Prostate gland (tissue), 2 donors: Measurements from ENCODE around the gene CFD. TPM values are rescaled to one million over a fixed set of nuclear protein-coding genes. Genes with fewer than 3 reads are reported as not detected.

Experiments
- DNase-seq: peaks from one replicate; pipeline ENCODE4 v3.0.0-alpha.2; 2019; ENCODE audit warnings: low spot score
- H3K27ac ChIP-seq, 2 donors: fragments of 200-600 bp; sonication (generic); 2 replicates each; pipeline ENCODE4 v1.5.1; 2017 to 2019
- H3K27me3 ChIP-seq: fragments of 200-600 bp; sonication (generic); replicated peaks from 2 replicates; pipeline ENCODE4 v1.5.1; 2019; ENCODE audit not compliant: insufficient read depth
- H3K36me3 ChIP-seq, 2 donors: fragments of 200-600 bp; sonication (generic); 1 replicate in 1 of 2; 2 replicates in 1 of 2; pipeline versions ENCODE4 v1.5.1 to v1.8.1; 2017 to 2019
- H3K4me1 ChIP-seq: fragments of 200-600 bp; sonication (generic); replicated peaks from 2 replicates; pipeline ENCODE4 v1.5.1; 2019
- H3K4me3 ChIP-seq, 2 donors: fragments of 200-600 bp; sonication (generic); 2 replicates each; pipeline ENCODE4 v1.5.1; 2017 to 2019
- H3K9me3 ChIP-seq: fragments of 200-600 bp; sonication (generic); 2 replicates; pipeline ENCODE4 v1.5.1; 2017
- POLR2A ChIP-seq: fragments of 450-650 bp; IDR thresholded peaks from one replicate; pipeline ENCODE4 v1.6.1; 2016; ENCODE audit warnings: antibody characterized with exemption, mild to moderate bottlenecking
- POLR2AphosphoS5 ChIP-seq: sonication (generic); formaldehyde crosslinking; IDR thresholded peaks from one replicate; pipeline ENCODE4 v1.6.1; 2017; ENCODE audit warnings: antibody characterized with exemption
- WGBS: methylation state at CpG from one replicate; pipeline ENCODE4 v1.1.5; 2018; 5-methylcytosine and 5-hydroxymethylcytosine counted together
- intact Hi-C: fragments of 100-400 bp; cut with DNase I; formaldehyde crosslinking; loops from one replicate; pipeline ENCODE4 v1.14.2; 2022
- total RNA-seq, 2 donors: library from RNA; depleted of rRNA; stranded (reverse); fragments of >200 nt; gene quantifications; one replicate each; pipeline ENCODE4 v1.1.0, GENCODE V29; 2016
- TF ChIP-seq, protein P1 (sequence below), 4 experiments: fragments of 200-600 bp in 2 of 4; fragments of 450-650 bp in 2 of 4; sonication (generic) in 2 of 4; IDR thresholded peaks; 1 replicate in 3 of 4; 2 replicates in 1 of 4; pipeline ENCODE4 v1.5.1; 2016 to 2019; ENCODE audit warnings: antibody characterized with exemption in 4 of 4, mild to moderate bottlenecking in 2 of 4, moderate library complexity in 2 of 4

Gene CFD
- total RNA-seq, 2 donors from 2014 or later: 92.2 to 167 TPM

DNA sequence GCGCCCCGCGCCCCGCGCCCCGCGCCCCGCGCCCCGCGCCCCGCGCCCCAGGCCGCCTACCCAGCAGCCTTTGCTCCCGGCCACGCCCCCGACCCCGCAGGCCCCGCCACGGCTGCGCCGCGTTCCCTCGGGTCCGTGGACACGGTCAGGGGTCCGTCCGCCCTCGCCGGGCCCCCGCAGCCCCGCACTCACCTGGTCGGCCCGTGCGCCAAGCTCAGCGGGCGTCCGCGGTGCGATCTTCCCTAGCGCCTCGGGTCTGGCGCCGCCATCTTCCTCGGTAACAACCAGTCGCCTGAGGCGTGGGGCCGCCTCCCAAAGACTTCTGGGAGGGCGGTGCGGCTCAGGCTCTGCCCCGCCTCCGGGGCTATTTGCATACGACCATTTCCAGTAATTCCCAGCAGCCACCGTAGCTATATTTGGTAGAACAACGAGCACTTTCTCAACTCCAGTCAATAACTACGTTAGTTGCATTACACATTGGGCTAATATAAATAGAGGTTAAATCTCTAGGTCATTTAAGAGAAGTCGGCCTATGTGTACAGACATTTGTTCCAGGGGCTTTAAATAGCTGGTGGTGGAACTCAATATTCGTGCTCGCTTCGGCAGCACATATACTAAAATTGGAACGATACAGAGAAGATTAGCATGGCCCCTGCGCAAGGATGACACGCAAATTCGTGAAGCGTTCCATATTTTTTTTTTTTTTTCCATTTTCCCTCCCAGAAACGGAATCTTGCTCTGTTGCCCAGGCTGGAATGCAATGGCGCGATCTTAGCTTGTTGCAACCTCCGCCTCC, 33.6 kb downstream of the CFD start, which contains the start of the genes MED16 and RNU6-9:
Gene MED16, minus strand, starts transcription at position 294 of the 796 bp plus-strand sequence. CDS start 2,056 bp downstream, outside the sequence.
Gene RNU6-9, plus strand, starts transcription at position 591 of the 796 bp plus-strand sequence.
- no peaks in the 10 kb centered on the region for H3K36me3 ChIP-seq
- peak within 1 kb of the TSS; percentile 92 to 97 for H3K4me3 ChIP-seq
- intact Hi-C loops: no loop called here
- WGBS: 2% methylated on average over 55 of the region's 69 CpGs
- no peaks in the 10 kb centered on the region for H3K4me1 ChIP-seq
- no peaks in the 10 kb centered on the region for H3K9me3 ChIP-seq
- H3K27me3 ChIP-seq: no peaks in the 10 kb centered on the region
- peak; percentile 93 for DNase-seq
- peak within 1 kb of the TSS; percentile 92 to 94 for H3K27ac ChIP-seq
- peak; percentile 94 for TF ChIP-seq POLR2AphosphoS5
- TF ChIP-seq POLR2A: peak; percentile 90
- TF ChIP-seq, protein P1, sequence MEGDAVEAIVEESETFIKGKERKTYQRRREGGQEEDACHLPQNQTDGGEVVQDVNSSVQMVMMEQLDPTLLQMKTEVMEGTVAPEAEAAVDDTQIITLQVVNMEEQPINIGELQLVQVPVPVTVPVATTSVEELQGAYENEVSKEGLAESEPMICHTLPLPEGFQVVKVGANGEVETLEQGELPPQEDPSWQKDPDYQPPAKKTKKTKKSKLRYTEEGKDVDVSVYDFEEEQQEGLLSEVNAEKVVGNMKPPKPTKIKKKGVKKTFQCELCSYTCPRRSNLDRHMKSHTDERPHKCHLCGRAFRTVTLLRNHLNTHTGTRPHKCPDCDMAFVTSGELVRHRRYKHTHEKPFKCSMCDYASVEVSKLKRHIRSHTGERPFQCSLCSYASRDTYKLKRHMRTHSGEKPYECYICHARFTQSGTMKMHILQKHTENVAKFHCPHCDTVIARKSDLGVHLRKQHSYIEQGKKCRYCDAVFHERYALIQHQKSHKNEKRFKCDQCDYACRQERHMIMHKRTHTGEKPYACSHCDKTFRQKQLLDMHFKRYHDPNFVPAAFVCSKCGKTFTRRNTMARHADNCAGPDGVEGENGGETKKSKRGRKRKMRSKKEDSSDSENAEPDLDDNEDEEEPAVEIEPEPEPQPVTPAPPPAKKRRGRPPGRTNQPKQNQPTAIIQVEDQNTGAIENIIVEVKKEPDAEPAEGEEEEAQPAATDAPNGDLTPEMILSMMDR (IDR thresholded peaks at IDR 0.05): no peak

DNA sequence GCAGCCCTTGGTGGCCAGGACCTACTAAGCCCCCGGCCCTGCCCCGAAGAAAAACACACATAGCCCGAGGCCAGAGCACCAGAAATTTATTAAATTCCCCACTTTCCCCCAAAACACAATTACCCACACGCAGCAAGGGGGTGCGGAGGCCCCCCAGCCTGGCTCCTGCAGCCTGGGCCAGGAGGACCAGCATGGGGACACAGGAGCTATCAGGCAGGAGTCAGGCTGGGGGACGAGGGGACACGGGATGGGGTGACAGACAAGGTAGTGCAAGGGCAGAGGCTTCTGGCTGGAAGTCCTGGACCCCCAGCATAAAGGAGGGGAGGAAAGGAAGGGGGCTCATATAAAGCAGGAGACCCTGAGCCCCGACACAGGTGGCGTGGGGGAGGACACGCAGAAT, 37.0 kb downstream of the CFD start:
- intact Hi-C loops: no loop called here
- H3K4me3 ChIP-seq: no peak overlapping the region
- peaks cover 0 to 6% of the 10 kb centered on the region in 2 donors for H3K36me3 ChIP-seq
- WGBS: 97% methylated on average over 10 of the region's 10 CpGs
- no peak for DNase-seq
- H3K9me3 ChIP-seq: no peaks in the 10 kb centered on the region
- H3K27ac ChIP-seq: no peak overlapping the region
- TF ChIP-seq, protein P1 (IDR thresholded peaks at IDR 0.05): no peak
- TF ChIP-seq POLR2A (no peak), POLR2AphosphoS5 (no peak)
- H3K27me3 ChIP-seq: no peaks in the 10 kb centered on the region
- H3K4me1 ChIP-seq: no peaks in the 10 kb centered on the region

DNA sequence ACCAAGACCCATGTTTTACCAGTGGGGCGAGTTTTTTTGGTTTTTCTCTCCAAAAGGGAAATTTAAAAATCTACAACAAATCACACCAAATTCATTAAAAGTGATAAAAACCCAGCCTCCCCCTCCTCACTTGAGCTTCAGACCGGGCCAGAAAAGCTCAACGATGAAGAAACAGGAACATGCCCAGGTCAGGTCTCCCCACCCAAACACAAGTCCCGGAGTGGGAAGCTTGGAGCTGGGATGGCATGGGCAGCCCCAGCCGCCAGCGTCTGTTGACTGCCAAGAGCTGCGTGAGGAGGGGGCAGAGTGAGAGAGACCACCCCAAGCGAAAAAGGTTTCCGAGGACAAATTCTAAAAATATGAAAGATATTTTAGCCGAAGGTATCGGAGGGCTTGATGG, 37.5 kb downstream of the CFD start:
- Histone ChIP-seq H3K27me3 (no peaks in the 10 kb centered on the region), H3K9me3 (no peaks in the 10 kb centered on the region), H3K4me1 (no peaks in the 10 kb centered on the region), H3K27ac (no peak overlapping the region), H3K36me3 (peaks cover 0 to 6% of the 10 kb centered on the region in 2 donors), H3K4me3 (no peak overlapping the region)
- DNase-seq: no peak
- intact Hi-C loops: no loop called here
- TF ChIP-seq, protein P1 (IDR thresholded peaks at IDR 0.05): no peak
- TF ChIP-seq POLR2AphosphoS5: no peak
- no peak for TF ChIP-seq POLR2A
- WGBS: 87% methylated on average over 11 of the region's 11 CpGs

DNA sequence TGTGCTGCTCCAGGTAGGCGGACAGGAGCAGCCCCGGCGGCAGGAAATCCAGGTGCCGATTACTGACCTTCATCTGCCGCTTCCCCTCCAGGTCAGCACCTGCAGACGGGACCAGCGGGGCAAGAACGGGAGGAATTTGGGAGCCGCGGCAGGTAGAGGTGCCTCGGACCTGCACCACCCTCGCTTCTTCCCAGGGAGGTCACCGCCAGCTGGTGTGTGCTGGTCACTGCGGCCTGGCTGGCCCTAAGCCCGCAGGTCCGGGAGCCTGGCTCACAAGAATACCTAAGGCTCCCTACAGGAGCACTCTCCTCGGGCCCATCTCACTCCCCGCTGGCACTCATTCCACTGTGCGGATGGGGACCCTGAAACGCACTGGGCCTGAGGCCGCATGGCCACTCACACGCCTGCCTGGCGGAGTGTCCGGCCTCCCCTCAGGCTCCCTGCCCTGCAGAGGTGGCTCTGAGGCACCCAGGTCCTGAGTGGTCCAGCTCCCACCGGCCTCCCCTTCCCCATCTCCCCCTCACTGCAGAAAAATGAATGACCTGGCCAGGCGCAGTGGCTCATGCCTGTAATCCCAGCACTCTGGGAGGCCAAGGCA, 38.1 kb downstream of the CFD start:
- DNase-seq: no peak
- TF ChIP-seq POLR2AphosphoS5 (no peak), POLR2A (no peak)
- TF ChIP-seq, protein P1 (IDR thresholded peaks at IDR 0.05): no peak
- 85% methylated on average over 26 of the region's 26 CpGs for WGBS
- H3K27me3 ChIP-seq: no peaks in the 10 kb centered on the region
- no peaks in the 10 kb centered on the region for H3K4me1 ChIP-seq
- no peak overlapping the region for H3K4me3 ChIP-seq
- intact Hi-C loops: no loop called here
- no peak overlapping the region for H3K27ac ChIP-seq
- H3K36me3 ChIP-seq: peaks cover 0 to 6% of the 10 kb centered on the region in 2 donors
- no peaks in the 10 kb centered on the region for H3K9me3 ChIP-seq
